ENCODE measurements around the gene MTG2.

The MTG2 gene

GRCh38 chr20:62193079-62194025, 10.5 kb downstream of the MTG2 start:
- TF ChIP-seq CTCF (IDR thresholded peaks at IDR 0.05; ENCODE audit: low read depth, low read length), result no peak
- Histone ChIP-seq H3K36me3 (peaks cover 17% of the 10 kb centered on the region), H3K27ac (no peak overlapping the region), H3K9me3 (ENCODE audit: severe bottlenecking) (no peaks in the 10 kb centered on the region), H3K27me3 (ENCODE audit: insufficient read depth, low read depth, severe bottlenecking) (no peaks in the 10 kb centered on the region), H3K4me3 (ENCODE audit: low read depth, low read length) (no peak overlapping the region)
- no peak for DNase-seq

- no peak for DNase-seq
- TF ChIP-seq CTCF (IDR thresholded peaks at IDR 0.05; ENCODE audit: low read depth, low read length), result no peak
- Histone ChIP-seq H3K4me3 (ENCODE audit: low read depth, low read length) (no peak overlapping the region), H3K27ac (no peak overlapping the region), H3K9me3 (ENCODE audit: severe bottlenecking) (no peaks in the 10 kb centered on the region), H3K36me3 (peaks cover 26% of the 10 kb centered on the region), H3K27me3 (ENCODE audit: insufficient read depth, low read depth, severe bottlenecking) (no peaks in the 10 kb centered on the region)
Observed at GRCh38 chr20:62195075-62195405, 12.2 kb downstream of the MTG2 start.

GRCh38 chr20:62195736-62196135, 12.9 kb downstream of the MTG2 start:
- no peak for DNase-seq
- H3K9me3 ChIP-seq (ENCODE audit: severe bottlenecking), result no peaks in the 10 kb centered on the region
- H3K36me3 ChIP-seq, result peaks cover 33% of the 10 kb centered on the region
- H3K27ac ChIP-seq, result no peak overlapping the region
- no peak for TF ChIP-seq CTCF (IDR thresholded peaks at IDR 0.05; ENCODE audit: low read depth, low read length)
- no peak overlapping the region for H3K4me3 ChIP-seq (ENCODE audit: low read depth, low read length)
- H3K27me3 ChIP-seq (ENCODE audit: insufficient read depth, low read depth, severe bottlenecking), result no peaks in the 10 kb centered on the region

- Histone ChIP-seq H3K27me3 (ENCODE audit: insufficient read depth, low read depth, severe bottlenecking) (no peaks in the 10 kb centered on the region), H3K27ac (no peak overlapping the region), H3K4me3 (ENCODE audit: low read depth, low read length) (no peak overlapping the region), H3K9me3 (ENCODE audit: severe bottlenecking) (no peaks in the 10 kb centered on the region), H3K36me3 (peaks cover 37% of the 10 kb centered on the region)
- TF ChIP-seq CTCF (IDR thresholded peaks at IDR 0.05; ENCODE audit: low read depth, low read length), result no peak
- no peak for DNase-seq
Observed at GRCh38 chr20:62196286-62196685, 13.5 kb downstream of the MTG2 start.

GRCh38 chr20:62197311-62197710, 14.5 kb downstream of the MTG2 start:
- H3K36me3 ChIP-seq, result peaks cover 41% of the 10 kb centered on the region
- H3K9me3 ChIP-seq (ENCODE audit: severe bottlenecking), result no peaks in the 10 kb centered on the region
- no peak for TF ChIP-seq CTCF (IDR thresholded peaks at IDR 0.05; ENCODE audit: low read depth, low read length)
- H3K27ac ChIP-seq, result no peak overlapping the region
- no peak overlapping the region for H3K4me3 ChIP-seq (ENCODE audit: low read depth, low read length)
- DNase-seq, result no peak
- no peaks in the 10 kb centered on the region for H3K27me3 ChIP-seq (ENCODE audit: insufficient read depth, low read depth, severe bottlenecking)

- Histone ChIP-seq H3K36me3 (peaks cover 41% of the 10 kb centered on the region), H3K27ac (no peak overlapping the region), H3K27me3 (ENCODE audit: insufficient read depth, low read depth, severe bottlenecking) (no peaks in the 10 kb centered on the region), H3K4me3 (ENCODE audit: low read depth, low read length) (no peak overlapping the region), H3K9me3 (ENCODE audit: severe bottlenecking) (no peaks in the 10 kb centered on the region)
- no peak for DNase-seq
- TF ChIP-seq CTCF (IDR thresholded peaks at IDR 0.05; ENCODE audit: low read depth, low read length), result no peak
Observed at GRCh38 chr20:62197801-62198200, 15.0 kb downstream of the MTG2 start.

Data from WERI-Rb-1 (cell line).